GM21723 (cell line): ENCODE measurements around the gene TRPT1.
A peak's percentile ranks its signal among the peaks of the same experiment; 100 is the strongest.

Experiments used
- ATAC-seq: cut with Tn5 transposase; IDR thresholded peaks from one replicate; pipeline ENCODE4 v1.9.1; 2021; ENCODE audit warnings: mild to moderate bottlenecking, moderate library complexity; ENCODE audit not compliant: unreplicated experiment

The TRPT1 gene, protein sequence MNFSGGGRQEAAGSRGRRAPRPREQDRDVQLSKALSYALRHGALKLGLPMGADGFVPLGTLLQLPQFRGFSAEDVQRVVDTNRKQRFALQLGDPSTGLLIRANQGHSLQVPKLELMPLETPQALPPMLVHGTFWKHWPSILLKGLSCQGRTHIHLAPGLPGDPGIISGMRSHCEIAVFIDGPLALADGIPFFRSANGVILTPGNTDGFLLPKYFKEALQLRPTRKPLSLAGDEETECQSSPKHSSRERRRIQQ

DNA sequence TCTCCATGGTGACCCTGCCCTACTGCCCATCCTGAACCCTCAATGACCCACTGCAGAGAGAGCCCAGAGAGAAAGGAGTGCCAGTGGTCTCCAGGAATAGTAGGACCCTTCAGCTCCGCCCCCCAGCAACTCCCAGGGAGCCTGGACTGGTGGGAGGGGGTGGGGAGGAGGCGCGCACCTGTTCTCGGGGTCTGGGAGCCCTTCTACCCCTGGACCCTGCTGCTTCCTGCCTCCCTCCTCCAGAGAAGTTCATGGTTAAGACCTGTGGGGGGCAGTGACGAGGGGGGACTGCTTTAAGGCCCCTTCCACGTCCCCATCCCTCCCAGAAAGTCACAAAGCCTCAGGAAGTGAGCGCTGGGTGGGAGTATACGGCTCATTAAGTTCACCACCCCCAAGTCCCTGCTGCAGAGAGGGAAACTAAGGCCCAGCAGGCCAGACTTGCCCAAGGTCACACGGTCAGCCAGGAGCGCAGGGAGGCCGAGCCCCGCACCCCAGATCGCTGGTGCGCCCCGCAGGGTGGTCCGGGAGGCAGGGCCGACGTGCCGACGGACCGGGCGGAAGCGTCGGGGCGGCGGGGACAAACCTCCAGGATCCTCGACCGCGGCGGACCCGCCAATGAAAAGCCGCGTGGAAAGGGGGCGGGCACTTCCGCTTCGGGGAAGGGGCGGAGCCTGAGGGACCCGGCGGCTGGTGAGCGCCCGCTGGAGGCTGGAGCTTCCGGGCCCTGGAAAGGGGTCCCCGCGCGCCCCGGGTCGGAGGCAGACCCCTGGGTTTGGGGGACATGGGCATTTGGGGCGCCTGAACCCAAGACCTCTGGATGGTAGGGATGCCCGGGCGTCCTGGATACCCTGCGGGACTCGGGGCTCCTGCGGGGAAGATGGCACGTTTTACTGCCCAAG, at the start of gene TRPT1, which contains the start of gene NUDT22:
Gene TRPT1 (minus strand): TSS at position 579 of the 899 bp plus-strand sequence. CDS start 326 bp downstream, at position 253.
Gene NUDT22 (plus strand): TSS at position 667 of the 899 bp plus-strand sequence. CDS start 379 bp downstream, outside the sequence.
- ATAC-seq, result peak; percentile 41

- ATAC-seq, result no peak
Observed at GRCh38 chr11:64275031-64275800, 49.2 kb upstream of the TRPT1 start.

GRCh38 chr11:64269540-64270220, 43.7 kb upstream of the TRPT1 start:
- ATAC-seq, result peak; percentile 70

- ATAC-seq, result peak; percentile 14
Observed at GRCh38 chr11:64268893-64269539, 43.0 kb upstream of the TRPT1 start.

GRCh38 chr11:64268025-64268892, 42.3 kb upstream of the TRPT1 start:
- ATAC-seq, result no peak

GRCh38 chr11:64267207-64267945, 41.4 kb upstream of the TRPT1 start:
- ATAC-seq, result no peak

DNA sequence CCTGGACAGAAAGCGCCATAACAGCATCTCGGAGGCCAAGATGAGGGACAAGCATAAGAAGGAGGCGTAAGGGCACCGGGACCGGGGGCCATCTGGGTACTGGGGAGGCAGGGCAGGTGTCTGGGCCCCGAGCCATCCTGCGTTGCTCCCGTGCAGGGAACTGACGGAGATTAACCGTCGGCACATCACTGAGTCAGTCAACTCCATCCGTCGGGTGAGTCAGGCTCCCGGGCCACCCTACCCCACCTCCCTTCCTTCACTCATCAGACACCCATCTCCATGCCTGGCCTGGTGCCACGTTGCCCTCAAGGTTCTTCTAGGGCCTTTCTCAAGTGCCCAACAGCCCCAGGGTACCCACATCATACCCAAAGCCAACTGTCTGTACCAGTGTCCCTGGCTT, 40.4 kb upstream of the TRPT1 start:
- no peak for ATAC-seq

DNA sequence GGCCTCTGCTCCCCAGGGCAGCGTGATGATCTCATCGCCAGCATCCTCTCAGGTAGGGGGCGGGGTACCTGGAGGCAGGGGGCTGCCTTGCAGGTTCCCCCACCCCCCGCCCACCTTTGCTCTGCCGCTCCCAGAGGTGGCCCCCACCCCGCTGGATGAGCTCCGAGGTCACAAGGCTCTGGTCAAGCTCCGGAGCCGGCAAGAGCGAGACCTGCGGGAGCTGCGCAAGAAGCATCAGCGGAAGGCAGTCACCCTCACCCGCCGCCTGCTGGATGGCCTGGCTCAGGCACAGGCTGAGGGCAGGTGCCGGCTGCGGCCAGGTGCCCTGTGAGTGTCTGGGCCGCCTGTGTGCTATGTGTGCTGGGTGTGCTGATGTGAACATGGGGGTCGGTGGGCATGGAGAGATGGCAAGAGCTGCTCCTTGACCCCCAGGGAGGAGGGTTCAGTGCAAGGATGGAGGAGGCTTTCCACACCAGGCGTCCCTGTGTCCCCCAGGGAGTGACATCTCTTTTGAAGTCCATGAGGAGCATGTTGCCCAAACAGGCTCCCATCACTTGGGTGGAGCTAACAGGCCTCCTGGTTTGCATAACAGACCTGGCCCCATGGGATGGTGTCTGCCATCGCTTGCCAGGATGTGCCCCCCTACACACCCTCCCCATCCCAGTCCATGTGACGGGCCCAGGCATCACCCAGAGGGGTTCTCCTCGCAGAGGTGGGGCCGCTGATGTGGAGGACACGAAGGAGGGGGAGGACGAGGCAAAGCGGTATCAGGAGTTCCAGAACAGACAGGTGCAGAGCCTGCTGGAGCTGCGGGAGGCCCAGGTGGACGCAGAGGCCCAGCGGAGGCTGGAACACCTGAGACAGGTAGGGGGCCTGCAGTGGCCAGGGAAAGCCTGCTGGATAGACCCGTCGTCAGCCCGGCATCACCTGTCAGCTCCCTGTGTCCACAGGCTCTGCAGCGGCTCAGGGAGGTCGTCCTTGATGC, 39.5 kb upstream of the TRPT1 start:
- no peak for ATAC-seq

- no peak for ATAC-seq
Observed at GRCh38 chr11:64264371-64264852, 38.4 kb upstream of the TRPT1 start.

- no peak for ATAC-seq
Observed at GRCh38 chr11:64263947-64264317, 37.9 kb upstream of the TRPT1 start.

DNA sequence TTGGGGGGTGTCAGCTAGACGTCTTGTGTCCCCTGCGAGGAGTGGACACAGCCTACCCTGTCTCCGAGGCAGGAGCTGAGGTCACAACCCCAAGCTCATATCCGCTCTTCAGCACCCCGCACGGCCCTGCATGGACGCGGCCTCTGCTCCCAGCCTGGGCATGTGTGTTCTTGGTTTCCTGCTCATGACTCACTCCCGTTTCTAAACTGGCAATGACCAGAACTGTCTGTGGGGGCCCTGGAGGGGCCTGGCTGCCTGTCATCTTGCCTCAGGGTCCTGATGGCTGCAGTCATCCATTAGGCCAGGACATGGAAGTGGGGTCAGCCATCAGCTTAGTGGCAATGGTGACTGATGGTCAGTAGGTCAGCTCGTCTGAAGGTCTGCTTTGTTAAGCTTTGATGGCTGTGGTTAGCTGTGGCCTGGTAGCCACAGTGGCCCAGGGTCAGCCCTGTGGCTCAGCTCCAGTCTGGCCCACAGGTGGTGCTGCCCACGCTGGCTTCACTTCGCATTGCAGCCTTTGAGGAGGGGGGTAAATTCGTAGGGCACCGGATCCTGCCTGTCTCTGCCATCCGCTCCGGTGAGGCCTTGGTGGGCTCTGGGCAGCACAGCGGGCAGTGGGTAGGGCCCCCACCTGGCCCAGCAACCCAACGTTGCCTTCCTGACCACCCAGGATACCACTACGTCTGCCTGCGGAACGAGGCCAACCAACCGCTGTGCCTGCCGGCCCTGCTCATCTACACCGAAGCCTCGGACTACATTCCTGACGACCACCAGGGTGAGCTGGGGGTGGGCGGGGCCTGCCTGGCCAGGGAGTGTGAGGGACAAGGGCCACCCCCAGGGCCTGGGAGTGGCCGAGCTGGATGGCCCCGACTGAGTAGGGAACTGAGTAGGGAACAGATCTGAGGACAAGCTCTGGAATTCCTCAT, 37.3 kb upstream of the TRPT1 start:
- no peak for ATAC-seq

- ATAC-seq, result no peak
Observed at GRCh38 chr11:64262271-64263002, 36.5 kb upstream of the TRPT1 start.

GRCh38 chr11:64261556-64262080, 35.6 kb upstream of the TRPT1 start:
- ATAC-seq, result no peak

- no peak for ATAC-seq
Observed at GRCh38 chr11:64260147-64260708, 34.2 kb upstream of the TRPT1 start.

- no peak for ATAC-seq
Observed at GRCh38 chr11:64259533-64260067, 33.6 kb upstream of the TRPT1 start.
